Stimulated activated CD8-positive, alpha-beta memory T cell treated with anti-CD3 and anti-CD28 coated beads, Interleukin-15, amount 100 ng/mL, for 48 hours (primary cell): ENCODE measurements around the gene LAMB3.

ENCODE experiments used
- DNase-seq, 2 donors: peaks; one replicate each; pipeline ENCODE4 v3.0.0-alpha.2; 2020; ENCODE audit warnings: low read depth in 2 of 2

The LAMB3 gene

DNA sequence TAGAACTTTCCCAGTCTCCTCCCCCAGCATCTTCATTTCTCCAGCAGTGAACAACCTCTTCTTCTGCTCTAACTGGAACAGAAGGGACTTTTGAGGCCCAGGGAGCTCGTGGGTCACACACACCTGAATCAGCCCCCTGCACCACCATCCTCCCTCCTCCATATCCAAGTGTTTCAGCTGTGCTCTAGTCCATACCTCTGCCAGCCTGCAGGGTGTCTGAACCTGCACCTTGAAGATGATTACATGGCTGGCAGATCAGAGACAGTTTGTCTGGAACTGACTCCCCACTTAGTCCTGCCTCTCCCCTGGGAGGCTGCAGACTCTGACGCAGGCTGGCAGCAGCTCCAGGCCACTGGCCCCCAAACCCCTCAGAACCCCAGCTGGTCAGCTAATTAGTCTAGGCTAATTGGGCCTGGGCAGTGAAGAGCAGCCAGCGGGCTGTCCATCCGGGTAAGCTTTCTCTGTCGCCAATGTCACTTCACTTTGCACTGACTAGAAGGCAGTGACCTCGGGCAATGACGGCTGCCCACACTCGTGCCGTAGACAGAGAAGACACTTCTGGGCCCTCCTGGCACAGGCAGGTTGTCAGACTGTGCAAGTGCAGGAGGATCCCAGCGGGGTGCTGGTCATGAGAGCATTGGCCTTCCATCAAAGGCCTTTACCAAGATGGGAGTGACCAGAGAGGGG is 56.5 kb downstream of the LAMB3 start:
- DNase-seq, result no peak

DNA sequence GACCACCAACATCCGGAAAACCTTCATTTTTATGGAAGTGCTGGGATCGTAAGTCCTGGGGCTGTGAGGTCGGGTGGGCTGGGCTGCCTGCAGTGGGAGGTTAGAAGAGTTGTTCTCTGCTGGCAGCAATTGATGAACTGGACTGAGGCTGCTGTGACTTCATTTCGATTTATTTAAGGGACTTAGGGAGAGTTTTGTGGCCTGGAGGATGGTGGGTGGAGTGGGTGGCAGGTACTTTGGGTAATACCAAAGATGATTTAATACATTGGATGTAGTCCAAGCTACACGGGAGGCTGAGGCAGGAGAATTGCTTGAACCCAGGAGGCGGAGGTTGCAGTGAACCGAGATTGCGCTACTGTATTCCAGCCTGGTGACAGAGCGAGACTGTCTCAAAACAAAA is 57.2 kb downstream of the LAMB3 start:
- DNase-seq, result no peak

DNA sequence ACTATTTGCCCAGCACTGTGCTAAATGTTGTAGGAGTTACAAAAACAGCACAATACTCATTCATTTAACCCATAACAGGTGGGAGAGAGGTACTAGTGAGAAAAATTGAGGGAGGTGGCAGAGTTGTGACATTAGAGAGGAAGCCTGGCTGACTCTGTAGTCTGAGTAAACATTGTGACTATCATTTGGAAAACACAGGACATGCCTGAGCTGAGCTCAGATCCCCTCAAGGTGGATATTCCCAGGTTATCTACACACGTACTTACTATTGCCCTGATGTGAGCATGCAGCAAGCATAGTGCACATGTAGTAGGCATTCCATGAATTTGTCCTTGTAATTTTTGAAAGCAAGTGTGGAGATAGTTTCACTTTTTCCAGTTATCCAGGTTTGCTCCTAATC is 57.8 kb downstream of the LAMB3 start:
- DNase-seq, result no peak

DNA sequence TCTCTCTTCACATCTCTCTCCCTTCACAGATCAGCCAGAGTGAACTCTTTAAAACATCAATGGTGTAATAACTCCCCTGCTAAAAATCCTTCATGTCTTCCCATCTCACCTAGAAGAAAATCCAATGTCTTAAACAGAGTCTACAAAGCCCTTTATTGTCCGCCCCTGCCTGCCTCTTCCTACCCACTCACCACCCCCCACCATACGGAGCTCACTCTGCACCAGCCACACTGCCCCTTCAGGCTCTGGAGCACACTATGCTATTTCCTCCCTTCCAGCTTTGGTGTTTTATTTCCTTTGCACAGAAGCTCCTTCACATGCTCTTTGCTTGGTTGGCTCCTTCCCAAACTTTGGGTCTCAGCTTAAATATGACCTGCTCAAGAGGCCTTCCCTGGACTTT is 58.5 kb downstream of the LAMB3 start:
- DNase-seq, result no peak

DNA sequence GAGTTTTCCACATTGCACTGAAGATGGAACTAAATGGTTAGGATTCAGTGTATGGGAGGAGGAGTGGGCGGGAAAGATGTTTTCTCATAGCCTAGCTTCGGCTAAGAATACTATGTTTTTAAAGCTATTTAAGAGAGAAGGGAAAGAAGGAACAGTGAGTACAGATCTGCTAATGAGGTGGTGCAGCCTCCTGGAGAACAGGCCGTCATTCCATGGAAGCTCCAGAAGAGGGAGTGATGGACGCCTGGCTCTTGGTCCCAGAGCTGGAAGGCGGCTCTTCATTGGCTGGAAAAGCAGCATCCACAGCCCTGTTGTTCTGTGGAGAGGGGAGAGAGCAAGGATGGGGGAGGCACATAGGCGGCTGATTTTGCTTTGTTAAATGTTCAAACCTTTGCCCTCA is 61.8 kb downstream of the LAMB3 start:
- no peak for DNase-seq

DNA sequence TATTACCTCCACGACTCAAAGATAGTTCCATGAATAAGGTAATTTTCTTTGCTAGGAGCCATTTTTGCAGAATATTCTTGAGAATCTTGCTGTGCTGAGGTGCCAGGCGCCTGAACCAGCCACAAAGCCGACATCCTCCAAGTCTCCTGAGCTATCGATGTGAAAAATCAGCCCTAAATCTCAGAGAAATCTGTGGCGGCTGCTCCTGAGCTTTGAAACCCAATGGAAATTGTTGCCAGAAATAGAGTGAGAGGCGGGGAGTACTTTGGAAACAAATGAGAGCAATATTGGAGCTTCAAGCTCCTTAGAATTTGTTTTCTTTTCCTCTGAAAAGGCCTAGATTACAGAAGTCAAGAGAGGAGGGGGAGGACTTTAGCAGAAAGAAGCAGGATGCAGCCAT is 62.4 kb downstream of the LAMB3 start:
- DNase-seq, result no peak

DNA sequence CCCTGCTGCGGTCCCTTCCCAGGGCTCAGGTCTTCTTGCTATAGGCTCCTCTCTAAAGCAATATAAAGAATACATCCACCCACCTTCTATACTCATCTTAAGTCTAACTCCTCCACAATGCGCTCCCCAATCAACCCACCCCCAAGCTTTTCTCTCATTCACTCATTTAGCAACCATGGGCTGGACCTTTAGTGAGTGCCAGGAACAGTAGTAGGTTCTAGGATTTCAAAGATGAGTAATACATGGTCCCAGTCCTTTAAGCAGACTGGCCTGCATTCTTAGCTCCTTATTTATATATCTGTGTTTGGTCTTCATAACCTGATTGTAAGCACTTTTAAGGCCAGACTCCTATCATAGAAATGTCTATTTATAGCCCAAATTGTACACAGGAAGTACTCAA is 62.8 kb downstream of the LAMB3 start:
- no peak for DNase-seq

DNA sequence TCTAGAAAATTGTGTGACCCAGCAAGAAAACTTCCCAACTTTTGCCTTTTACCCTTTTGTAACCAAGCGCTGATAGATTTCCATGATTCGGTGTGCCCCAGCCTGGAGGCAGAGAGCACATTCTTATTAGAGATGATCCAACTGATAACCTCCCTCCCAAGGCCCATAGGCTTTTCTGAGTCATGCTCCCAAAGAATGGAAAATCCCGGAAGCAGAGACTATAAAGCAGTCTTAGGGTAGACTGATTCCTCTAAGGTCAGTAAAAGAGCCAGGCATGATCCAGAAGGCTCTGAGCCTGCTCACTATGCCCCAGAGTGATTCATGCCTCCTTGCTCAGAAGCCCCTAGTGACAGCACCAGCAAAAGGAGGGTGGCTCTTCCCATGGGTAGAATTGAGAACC is 64.4 kb downstream of the LAMB3 start:
- DNase-seq, result no peak

DNA sequence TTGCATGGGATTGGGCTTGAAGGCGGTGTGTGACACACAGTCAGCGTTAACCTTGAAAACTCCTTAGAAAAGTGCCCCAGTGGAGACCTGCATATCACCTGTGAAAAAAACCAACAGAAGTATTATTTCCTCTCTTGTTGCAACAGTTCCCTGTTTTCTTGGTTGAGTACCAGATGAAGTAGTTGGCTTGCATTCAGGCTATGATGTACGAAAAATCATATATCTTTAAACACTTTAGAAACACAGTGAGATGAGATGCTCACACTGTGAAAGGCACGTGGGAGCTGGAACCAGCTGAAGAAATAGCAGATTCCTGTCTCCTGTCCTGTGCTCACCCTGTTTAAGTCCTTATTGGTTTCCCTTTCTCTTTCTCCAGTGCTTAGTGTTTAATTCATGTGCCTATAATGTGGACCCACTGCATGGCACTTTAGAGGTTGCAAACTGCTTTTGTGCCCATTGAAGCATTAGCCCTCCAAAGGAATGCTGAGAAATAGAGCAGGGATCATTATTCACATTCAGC is 65.9 kb downstream of the LAMB3 start:
- DNase-seq, result no peak

DNA sequence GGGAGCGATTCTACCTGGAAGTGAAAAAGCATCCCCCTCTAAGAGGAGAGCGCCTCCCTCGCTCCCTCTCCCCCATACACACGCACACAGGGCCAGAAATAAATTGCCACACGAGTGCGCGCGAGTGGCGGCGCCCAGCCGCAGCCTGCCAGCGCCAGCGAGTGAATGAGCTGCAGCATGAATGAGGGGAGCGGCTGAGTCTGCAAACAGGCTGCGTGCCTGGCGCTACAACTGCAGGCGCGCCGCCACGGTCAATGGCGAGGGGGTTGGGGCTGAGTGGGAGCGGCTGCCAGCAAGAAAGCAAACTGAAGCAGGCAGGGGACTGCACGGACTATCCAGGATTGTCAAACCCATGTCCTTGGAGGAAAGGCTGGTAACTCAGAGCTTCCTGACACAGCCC is 66.6 kb downstream of the LAMB3 start:
- no peak for DNase-seq

DNA sequence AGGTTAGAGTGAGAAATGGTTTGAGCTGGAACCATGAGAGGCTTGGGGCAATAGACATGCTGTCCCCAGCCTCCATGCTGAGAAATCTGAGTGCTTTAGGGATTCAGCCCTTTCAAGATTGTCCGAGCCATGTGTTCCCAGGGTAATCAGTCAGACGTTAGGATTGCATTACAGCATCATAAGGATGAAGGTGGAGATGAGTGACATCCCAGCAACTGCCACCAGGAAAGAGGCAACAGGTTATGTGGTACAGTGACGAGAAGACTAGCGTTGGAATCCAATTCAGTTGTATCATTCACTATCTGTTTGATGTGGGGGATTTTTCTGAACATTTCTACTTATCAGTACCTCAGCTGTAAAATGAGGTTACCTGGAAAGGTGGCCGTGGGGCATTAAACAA is 67.0 kb downstream of the LAMB3 start:
- DNase-seq, result no peak

DNA sequence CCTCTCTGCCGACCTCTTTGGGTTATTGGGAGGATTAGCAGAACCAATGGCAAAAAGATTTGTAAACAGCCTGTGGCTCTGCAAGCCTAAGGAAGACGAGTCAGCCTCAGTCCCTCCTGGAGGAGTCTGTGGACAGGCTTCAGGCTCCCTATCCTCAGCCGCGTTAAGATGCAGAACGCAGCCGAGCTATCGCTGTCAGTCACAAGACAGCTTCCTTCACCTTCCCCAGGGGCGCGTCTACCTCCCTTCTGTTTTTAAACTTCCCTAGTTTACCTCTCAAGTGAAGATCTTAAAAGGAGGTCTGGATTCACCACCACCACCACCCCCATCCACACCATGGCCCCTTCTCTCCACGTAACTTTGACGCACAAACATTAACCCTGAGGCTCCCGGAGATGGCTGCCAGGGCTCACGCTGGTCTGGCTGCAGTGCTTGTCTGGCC is 68.0 kb downstream of the LAMB3 start:
- no peak for DNase-seq

DNA sequence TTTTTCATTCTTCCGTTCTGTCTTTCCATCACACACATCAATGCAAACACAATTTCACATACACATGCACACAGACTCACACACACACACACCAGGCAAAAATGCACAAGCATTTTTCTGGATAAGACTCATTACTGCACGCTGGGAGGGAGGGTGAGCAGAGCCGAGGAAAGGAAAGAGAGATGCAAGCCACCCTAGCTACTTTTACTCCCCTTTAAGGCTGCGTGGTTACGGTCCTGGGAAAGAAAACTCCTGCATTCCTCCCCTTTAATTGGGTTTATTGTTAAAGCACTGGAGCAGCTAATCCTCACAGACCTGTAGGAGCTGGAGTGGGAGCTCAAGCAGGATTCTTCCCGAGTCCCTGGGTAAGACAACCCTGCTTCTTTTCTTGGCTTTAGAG is 68.8 kb downstream of the LAMB3 start, which contains the start of gene CAMK1G:
CAMK1G (plus strand) TSS at position 307 of the 400 bp plus-strand sequence. CDS start 11,270 bp downstream, outside the sequence.
- no peak for DNase-seq

DNA sequence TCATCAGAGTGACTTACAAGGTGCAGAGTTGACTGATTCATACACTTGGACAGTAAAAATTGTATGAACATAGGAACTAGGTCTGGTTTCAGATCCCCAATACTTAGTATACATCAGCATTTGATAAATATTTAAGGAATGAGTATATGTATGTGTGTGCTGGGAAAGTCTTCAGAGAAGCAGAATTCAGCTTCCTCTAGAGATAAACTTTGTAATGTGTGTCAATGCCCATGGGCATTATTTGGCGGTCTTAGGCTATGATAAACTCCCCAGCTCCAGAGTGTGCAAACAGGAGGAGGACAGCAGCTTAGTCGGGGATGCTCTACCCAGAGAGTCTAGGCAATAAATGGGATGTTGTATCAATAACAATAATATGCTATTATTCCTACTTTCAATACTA is 71.6 kb downstream of the LAMB3 start:
- no peak for DNase-seq

DNA sequence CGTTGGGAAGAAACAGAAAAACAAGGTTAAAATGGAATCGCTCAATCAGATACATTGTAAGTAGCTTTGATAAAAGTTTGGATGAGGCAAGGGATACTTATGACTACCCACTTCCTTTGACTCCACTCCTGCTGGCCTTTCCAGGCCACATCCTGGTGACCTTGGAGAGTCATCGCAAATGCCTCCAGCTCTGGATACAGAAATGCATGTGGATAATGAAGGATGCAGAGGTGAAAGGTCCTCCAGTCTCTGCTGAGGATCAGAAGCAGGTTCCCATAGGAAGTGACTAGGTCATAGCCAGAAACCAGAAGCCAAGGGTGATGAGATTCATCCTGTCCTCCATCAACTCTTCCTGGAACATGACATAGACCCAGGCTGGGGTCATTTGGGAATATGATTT is 74.9 kb downstream of the LAMB3 start:
- no peak for DNase-seq

DNA sequence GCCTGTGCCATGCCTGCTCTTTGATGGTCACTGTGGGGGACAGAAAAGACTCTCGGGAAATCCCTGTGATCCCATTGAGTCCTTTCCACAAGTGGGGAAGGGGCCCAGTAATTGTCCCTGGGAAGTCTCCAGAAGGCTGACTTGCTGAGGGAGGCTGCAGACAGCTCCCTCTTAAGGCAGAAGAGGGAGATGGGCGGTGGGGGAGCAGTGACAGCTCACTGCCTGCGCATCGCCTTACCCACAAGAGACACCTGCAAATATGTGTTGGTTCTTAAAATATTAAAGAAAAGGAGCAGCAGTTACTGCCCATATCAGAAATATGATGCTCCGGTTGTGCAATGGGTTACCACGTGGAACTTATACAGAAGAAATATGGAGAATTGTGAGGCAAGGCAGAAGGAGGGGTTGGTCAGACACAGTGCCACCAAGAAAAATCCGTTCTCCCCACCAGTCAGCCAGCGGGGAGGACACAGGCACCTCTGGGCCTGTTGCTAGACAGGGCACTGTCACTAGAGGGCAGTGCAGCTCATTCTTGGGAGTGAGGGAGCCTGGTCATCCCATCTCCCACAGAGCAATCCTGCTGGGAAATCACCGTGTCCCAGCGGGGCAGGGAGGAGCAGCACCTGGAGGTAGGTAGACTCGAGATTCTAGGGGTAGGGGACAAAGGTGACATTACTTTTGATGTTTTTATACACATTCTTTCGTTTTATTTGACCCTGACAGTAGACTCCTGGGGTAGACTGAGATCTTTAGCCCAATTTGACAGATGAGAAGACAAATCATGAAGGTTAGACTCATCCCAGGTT is 75.6 kb downstream of the LAMB3 start:
- peak; percentile 30 to 41 for DNase-seq

DNA sequence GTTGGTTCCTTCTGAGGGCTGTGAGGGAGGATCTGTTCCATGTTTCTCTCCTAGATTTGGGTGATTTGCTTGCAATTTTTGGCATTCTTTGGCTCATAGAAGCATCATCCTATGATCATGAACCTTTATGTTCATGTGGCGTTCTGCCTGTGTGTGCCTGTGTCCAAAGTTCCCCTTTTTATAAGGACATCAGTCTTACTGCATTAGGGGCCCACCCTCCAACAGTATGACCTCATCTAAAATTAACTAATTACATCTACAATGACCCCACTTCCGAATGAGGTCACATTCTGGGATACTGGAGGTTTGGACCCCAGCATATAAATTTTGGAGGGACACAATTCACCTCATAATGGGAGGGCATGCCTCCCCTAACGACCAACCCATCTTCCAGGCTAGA is 81.5 kb downstream of the LAMB3 start:
- no peak for DNase-seq

DNA sequence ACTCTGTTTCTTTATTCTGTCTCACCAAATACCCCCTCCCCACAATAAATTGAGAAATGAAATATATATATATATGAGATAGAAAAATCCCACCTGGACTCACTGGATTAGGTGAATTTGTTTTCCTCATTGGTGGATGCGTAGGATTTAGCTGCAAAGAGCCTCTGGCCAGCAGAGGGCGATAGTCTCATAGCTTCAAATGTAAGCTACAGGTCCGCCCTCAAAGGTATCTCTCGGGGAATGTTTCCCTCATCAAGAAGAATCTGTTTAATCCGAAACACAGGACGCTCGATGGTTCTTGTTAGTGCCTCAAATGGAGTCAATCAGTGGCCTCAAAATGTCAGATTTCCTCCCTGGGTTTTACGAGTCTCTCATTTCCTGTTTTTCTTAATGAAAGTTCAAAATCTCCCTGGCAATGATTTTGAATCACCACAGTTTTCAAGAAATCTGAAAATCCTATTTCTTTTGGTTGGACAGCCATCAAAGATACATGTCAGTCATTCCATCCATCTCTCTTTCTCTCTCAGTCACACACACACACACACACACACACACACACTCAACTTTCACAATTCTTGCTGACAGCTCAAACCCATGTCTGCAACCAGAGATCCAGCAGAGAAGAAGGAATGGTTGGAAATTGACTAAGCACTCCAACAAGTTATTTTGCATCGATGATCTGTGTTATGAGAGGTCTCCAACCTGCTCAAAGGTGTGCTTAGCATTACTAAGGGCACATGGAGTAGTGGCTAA is 82.6 kb downstream of the LAMB3 start:
- DNase-seq, result peak; percentile 44 to 45

DNA sequence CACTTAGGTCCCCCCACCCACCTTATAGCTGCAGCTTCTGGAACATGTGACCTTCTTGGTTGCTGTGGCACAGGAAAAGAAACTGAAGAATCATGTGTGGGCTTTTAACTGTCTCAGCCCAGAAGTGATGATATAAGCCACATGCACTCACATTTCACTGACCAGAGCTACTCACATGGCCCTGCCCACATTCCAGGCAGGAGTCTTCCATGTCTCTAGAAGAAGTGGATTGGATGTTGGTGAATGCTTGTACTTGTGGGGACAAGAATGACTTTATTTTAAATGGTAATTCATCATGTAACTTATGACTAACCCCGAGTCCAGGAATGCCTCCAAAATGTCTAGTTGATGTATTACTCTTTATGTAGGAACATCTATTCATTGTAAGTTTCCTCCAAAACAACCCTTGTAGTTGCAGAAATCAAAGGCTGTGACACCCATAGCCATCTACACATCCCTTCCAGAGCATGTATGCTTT is 84.5 kb downstream of the LAMB3 start:
- DNase-seq, result no peak

DNA sequence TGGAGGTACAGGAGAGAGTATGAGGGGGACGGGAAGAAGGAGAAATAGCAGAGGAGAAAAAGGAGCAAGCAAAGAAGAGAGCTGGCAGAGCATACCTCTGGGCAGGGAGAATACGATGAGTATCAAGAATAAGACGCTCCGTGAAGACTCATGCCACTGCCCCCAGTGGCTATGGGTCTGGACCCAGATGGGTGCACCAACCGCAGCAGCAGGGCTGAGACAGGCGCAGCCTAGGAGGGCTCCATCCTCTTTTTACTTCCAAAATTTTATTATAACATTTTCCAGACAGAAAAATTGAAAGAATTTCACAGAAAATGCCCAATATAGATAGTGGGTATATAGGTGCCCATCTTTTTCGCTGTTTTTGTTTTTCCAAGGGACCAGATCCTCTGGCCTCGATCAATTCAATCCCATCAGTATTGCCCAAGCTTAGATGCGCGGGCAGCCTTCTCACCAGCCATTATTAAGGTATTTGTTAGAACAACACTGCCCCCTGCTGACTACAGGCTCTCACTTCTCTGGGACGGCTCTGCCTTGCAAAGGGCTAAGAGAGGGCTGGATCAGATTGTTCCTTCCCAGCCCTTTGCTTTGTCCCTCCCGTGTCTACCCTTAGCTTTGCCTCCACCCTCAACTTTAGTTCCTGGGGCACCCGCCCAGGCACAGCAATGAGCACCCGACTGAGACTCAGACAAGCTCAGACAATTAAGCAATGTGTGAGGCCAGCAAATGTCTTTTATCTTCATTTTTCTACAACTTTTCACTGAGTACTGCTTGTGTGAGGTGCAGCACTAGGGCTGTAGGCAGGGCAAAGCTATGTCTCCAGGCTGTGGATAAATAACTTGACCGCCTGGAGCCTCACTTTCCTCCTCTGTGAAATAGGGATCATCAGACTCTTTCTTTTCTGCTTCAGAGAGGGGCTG is 86.2 kb downstream of the LAMB3 start:
- DNase-seq, result peak; percentile 45 to 56
